HCT116 (cell line): ENCODE data around the gene ANAPC4. TPM values are rescaled to one million over a fixed set of nuclear protein-coding genes. Genes with fewer than 3 reads are reported as not detected.

Experiments
- ATAC-seq: fragments of 200-7000 bp; cut with Tn5 transposase; 2 replicates; pipeline ENCODE4 v1.9.1; 2020; ENCODE audit warnings: mild to moderate bottlenecking, moderate library complexity
- BruUV-seq: library from RNA; stranded (reverse); fragments of 400-500 nt; replicated peaks from 2 replicates; lab custom pipeline; 2021; lab: Mats Ljungman, UMichigan
- CTCF ChIA-PET: fragments of 300-600 bp; sonication (Branson Sonifier 250); formaldehyde crosslinking; loops from one replicate; lab custom pipeline; 2021; ENCODE audit warnings: antibody characterized with exemption; lab: Charles Lee
- POLR2A ChIA-PET: fragments of 300-600, 350-600 bp; sonication (Branson Sonifier 250); formaldehyde crosslinking; loops from one replicate; lab custom pipeline; 2021; ENCODE audit warnings: antibody characterized with exemption; lab: Charles Lee
- RAD21 ChIA-PET, 2 experiments: fragments of 300-600 bp; sonication (Branson Sonifier 250); formaldehyde crosslinking; loops; one replicate each; lab custom pipeline; 2023; ENCODE audit warnings: low total read pairs in 2 of 2; ENCODE audit not compliant: uncharacterized antibody in 2 of 2, unreplicated experiment in 2 of 2, low non-redundant PET in 1 of 2; lab: Charles Lee
- DNase-seq: peaks from one replicate; pipeline ENCODE4 v3.0.0-alpha.2; 2010; ENCODE audit warnings: low read depth, low spot score
- H2AFZ ChIP-seq: fragments of 200-600 bp; shearing (Covaris generic), sonication (generic); 2 replicates; pipeline ENCODE4 v1.6.1; 2017; ENCODE audit warnings: low read depth, mixed run types, mixed read lengths, antibody characterized with exemption, low read length; ENCODE audit not compliant: poor library complexity, severe bottlenecking
- H3K27ac ChIP-seq: 2 replicates; pipeline ENCODE4 v1.5.1; 2012; ENCODE audit warnings: low read depth, low read length
- H3K27me3 ChIP-seq: fragments of 200-600 bp; sonication (generic); 2 replicates; pipeline ENCODE4 v1.6.1; 2016; ENCODE audit warnings: mixed run types, low read length, mixed read lengths; ENCODE audit not compliant: insufficient read depth
- H3K36me3 ChIP-seq, 2 experiments: fragments of 200-500 bp in 1 of 2; fragments of 200-600 bp in 1 of 2; sonication (Bioruptor generic) in 1 of 2; sonication (generic) in 1 of 2; 2 replicates each; pipeline versions ENCODE4 v1.5.1 to v1.6.1; 2014 to 2016; ENCODE audit warnings: low read length in 2 of 2, inconsistent platforms in 1 of 2, mixed read lengths in 1 of 2, mixed run types in 1 of 2; ENCODE audit not compliant: insufficient read depth in 2 of 2, control insufficient read depth in 1 of 2
- H3K4me1 ChIP-seq, 2 experiments: fragments of 200-600 bp in 1 of 2; sonication (generic) in 1 of 2; 2 replicates each; pipeline versions ENCODE4 v1.5.1 to v1.6.1; 2012 to 2017; ENCODE audit warnings: low read length in 2 of 2, inconsistent platforms in 1 of 2, mild to moderate bottlenecking in 1 of 2, mixed read lengths in 1 of 2, mixed run types in 1 of 2, moderate library complexity in 1 of 2; ENCODE audit not compliant: insufficient read depth in 2 of 2, control insufficient read depth in 1 of 2
- H3K4me2 ChIP-seq: fragments of 200-600 bp; sonication (generic); 2 replicates; pipeline ENCODE4 v1.6.1; 2017; ENCODE audit warnings: mixed run types, low read length, mixed read lengths
- H3K4me3 ChIP-seq, 2 experiments: fragments of 200-600 bp in 1 of 2; sonication (generic) in 1 of 2; replicated peaks in 1 of 2; 2 replicates each; pipeline ENCODE4 v1.5.1; 2011 to 2016; ENCODE audit warnings: low read length in 2 of 2, control low read depth in 1 of 2, low read depth in 1 of 2, mild to moderate bottlenecking in 1 of 2, mixed read lengths in 1 of 2, mixed run types in 1 of 2
- H3K79me2 ChIP-seq: fragments of 200-600 bp; sonication (generic); 2 replicates; pipeline ENCODE4 v1.6.1; 2017; ENCODE audit warnings: mild to moderate bottlenecking, mixed run types, low read length, moderate library complexity, mixed read lengths; ENCODE audit not compliant: insufficient read depth
- H3K9ac ChIP-seq: fragments of 200-600 bp; sonication (generic); 2 replicates; pipeline ENCODE4 v1.6.1; 2016; ENCODE audit warnings: low read length, mixed read lengths
- H3K9me2 ChIP-seq: fragments of 200-600 bp; sonication (generic), shearing (Covaris generic); 2 replicates; pipeline ENCODE4 v1.6.1; 2017; ENCODE audit warnings: mixed run types, mild to moderate bottlenecking, moderate library complexity; ENCODE audit not compliant: insufficient read depth
- H3K9me3 ChIP-seq, 2 experiments: fragments of 200-500 bp in 1 of 2; fragments of 200-600 bp in 1 of 2; sonication (Bioruptor generic) in 1 of 2; sonication (generic) in 1 of 2; 2 replicates each; pipeline ENCODE4 v1.6.1; 2014 to 2017; ENCODE audit warnings: low read length in 2 of 2, mixed read lengths in 2 of 2, inconsistent platforms in 1 of 2, low read depth in 1 of 2, mild to moderate bottlenecking in 1 of 2, mixed run types in 1 of 2, moderate library complexity in 1 of 2; ENCODE audit not compliant: control insufficient read depth in 1 of 2, insufficient read depth in 1 of 2
- H4K20me1 ChIP-seq: fragments of 200-600 bp; sonication (generic), shearing (Covaris generic); 2 replicates; pipeline ENCODE4 v1.6.1; 2017; ENCODE audit warnings: mixed run types, mild to moderate bottlenecking, moderate library complexity; ENCODE audit not compliant: insufficient read depth
- CBX3 ChIP-seq: IDR thresholded peaks from 2 replicates; pipeline ENCODE4 v1.6.1; 2012; ENCODE audit warnings: low read depth
- CEBPB ChIP-seq: IDR thresholded peaks from 2 replicates; pipeline ENCODE4 v1.6.1; 2012; ENCODE audit warnings: low read depth
- EGR1 ChIP-seq: IDR thresholded peaks from 2 replicates; pipeline ENCODE4 v1.6.1; 2012; ENCODE audit warnings: low read depth
- ELF1 ChIP-seq: IDR thresholded peaks from 2 replicates; pipeline ENCODE4 v1.6.1; 2012; ENCODE audit warnings: low read depth, borderline replicate concordance
- EZH2 ChIP-seq: fragments of 200-600 bp; sonication (generic); IDR thresholded peaks from 2 replicates; pipeline ENCODE4 v1.6.1; 2017; ENCODE audit warnings: antibody characterized with exemption, mixed run types
- EZH2phosphoT487 ChIP-seq: fragments of 200-600 bp; IDR thresholded peaks from 2 replicates; pipeline ENCODE4 v1.6.1; 2018; ENCODE audit warnings: antibody characterized with exemption, borderline replicate concordance
- FOSL1 ChIP-seq: IDR thresholded peaks from 2 replicates; pipeline ENCODE4 v1.6.1; 2012; ENCODE audit warnings: low read depth
- JUND ChIP-seq: IDR thresholded peaks from 2 replicates; pipeline ENCODE4 v1.6.1; 2012
- POLR2A ChIP-seq: IDR thresholded peaks from 2 replicates; pipeline ENCODE4 v1.7.0; 2011; ENCODE audit warnings: borderline replicate concordance; ENCODE audit not compliant: insufficient read depth, insufficient read length; ENCODE audit errors: extremely low read depth
- POLR2AphosphoS5 ChIP-seq: IDR thresholded peaks from 2 replicates; pipeline ENCODE4 v1.6.1; 2011; ENCODE audit warnings: mild to moderate bottlenecking, low read depth, low read length, moderate library complexity
- RAD21 ChIP-seq: IDR thresholded peaks from 2 replicates; pipeline ENCODE4 v1.6.1; 2012; ENCODE audit warnings: low read depth, mild to moderate bottlenecking
- SIN3A ChIP-seq: IDR thresholded peaks from 2 replicates; pipeline ENCODE4 v1.6.1; 2012; ENCODE audit warnings: low read depth
- SP1 ChIP-seq: IDR thresholded peaks from 2 replicates; pipeline ENCODE4 v1.6.1; 2012; ENCODE audit warnings: low read depth
- TCF7L2 ChIP-seq: IDR thresholded peaks from 2 replicates; pipeline ENCODE4 v1.7.0; 2011; ENCODE audit warnings: borderline replicate concordance, inconsistent platforms; ENCODE audit not compliant: insufficient read depth, insufficient read length; ENCODE audit errors: extremely low read depth
- ZBTB33 ChIP-seq: IDR thresholded peaks from 2 replicates; pipeline ENCODE4 v1.6.1; 2011; ENCODE audit warnings: mild to moderate bottlenecking, low read length, moderate library complexity; ENCODE audit not compliant: insufficient replicate concordance; ENCODE audit errors: extremely low read depth
- ZFX ChIP-seq: fragments of 450-650 bp; IDR thresholded peaks from 2 replicates; pipeline ENCODE4 v1.6.1; 2017
- ZNF274 ChIP-seq: fragments of 200-500 bp; sonication (Bioruptor generic); IDR thresholded peaks from 2 replicates; pipeline ENCODE4 v1.6.1; 2014; ENCODE audit warnings: mild to moderate bottlenecking, low read depth, low read length, inconsistent platforms
- intact Hi-C: fragments of 100-400 bp; cut with micrococcal nuclease; formaldehyde crosslinking; loops from 2 replicates; pipeline ENCODE4 v1.10.0; 2022
- total RNA-seq: library from RNA; stranded (reverse); gene quantifications from one replicate; pipeline ENCODE4 v1.2.1, GENCODE V29; 2021; ENCODE audit not compliant: unreplicated experiment
- TF ChIP-seq, protein P1 (sequence below): IDR thresholded peaks from 2 replicates; pipeline ENCODE4 v1.6.1; 2012; ENCODE audit warnings: low read depth
- TF ChIP-seq, protein P2 (sequence below): IDR thresholded peaks from 2 replicates; pipeline ENCODE4 v1.6.1; 2012
- TF ChIP-seq, protein P3 (sequence below), 3 experiments: fragments of 200-600 bp in 1 of 3; sonication (generic) in 1 of 3; IDR thresholded peaks in 2 of 3; conservative IDR thresholded peaks in 1 of 3; 2 replicates each; pipeline ENCODE4 v1.5.1; 2012 to 2017; ENCODE audit warnings: low read depth in 2 of 3, low read length in 2 of 3, antibody characterized with exemption in 1 of 3, borderline replicate concordance in 1 of 3, control low read depth in 1 of 3, mild to moderate bottlenecking in 1 of 3, mixed read lengths in 1 of 3, mixed run types in 1 of 3, moderate library complexity in 1 of 3; ENCODE audit not compliant: insufficient read depth in 1 of 3

The ANAPC4 gene
- total RNA-seq, 1 experiment from 2014 or later = 29.2 TPM

DNA sequence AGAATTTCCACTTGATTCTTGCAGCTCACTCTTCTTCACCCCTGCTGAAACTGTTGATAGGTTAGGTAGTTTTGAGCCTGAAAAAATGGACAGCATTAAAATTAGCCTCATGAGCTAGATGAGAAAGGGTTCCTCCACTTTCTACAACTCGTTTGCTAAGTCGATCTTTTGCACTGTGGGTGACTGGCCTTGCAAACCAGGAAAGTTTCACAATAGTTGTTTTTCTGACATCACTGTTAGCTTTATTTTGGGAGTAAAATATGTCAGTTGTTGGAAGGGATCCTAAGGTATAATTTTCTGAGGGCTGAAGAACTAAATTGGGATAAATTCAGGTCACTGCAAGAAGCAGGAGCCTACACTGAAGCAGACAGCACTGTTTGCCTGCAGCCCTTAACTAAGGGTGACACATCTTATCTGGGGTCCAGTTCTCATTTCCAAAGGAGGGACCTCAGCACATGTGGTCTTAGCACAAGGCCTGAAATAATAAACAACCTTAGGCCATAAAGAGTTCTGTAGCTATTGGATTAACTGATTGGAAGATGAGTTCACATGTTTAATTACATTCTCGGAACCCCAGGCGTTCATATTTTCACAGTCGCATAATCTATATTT lies 29.1 kb downstream of the ANAPC4 start:
- no peak overlapping the region for H3K4me3 ChIP-seq
- H3K4me1 ChIP-seq = no peaks in the 10 kb centered on the region
- CTCF ChIA-PET = no interaction called here
- no TSS peak for BruUV-seq
- no peaks in the 10 kb centered on the region for H3K27me3 ChIP-seq
- no peak overlapping the region for H3K27ac ChIP-seq
- intact Hi-C loops = no loop called here
- TF ChIP-seq EZH2phosphoT487 = no peak
- TF ChIP-seq EZH2 = no peak
- TF ChIP-seq ZNF274 = no peak
- no peak for TF ChIP-seq FOSL1
- TF ChIP-seq TCF7L2 = no peak
- no peak for TF ChIP-seq CEBPB
- TF ChIP-seq SIN3A = no peak
- no peak for TF ChIP-seq RAD21
- TF ChIP-seq, protein P1, sequence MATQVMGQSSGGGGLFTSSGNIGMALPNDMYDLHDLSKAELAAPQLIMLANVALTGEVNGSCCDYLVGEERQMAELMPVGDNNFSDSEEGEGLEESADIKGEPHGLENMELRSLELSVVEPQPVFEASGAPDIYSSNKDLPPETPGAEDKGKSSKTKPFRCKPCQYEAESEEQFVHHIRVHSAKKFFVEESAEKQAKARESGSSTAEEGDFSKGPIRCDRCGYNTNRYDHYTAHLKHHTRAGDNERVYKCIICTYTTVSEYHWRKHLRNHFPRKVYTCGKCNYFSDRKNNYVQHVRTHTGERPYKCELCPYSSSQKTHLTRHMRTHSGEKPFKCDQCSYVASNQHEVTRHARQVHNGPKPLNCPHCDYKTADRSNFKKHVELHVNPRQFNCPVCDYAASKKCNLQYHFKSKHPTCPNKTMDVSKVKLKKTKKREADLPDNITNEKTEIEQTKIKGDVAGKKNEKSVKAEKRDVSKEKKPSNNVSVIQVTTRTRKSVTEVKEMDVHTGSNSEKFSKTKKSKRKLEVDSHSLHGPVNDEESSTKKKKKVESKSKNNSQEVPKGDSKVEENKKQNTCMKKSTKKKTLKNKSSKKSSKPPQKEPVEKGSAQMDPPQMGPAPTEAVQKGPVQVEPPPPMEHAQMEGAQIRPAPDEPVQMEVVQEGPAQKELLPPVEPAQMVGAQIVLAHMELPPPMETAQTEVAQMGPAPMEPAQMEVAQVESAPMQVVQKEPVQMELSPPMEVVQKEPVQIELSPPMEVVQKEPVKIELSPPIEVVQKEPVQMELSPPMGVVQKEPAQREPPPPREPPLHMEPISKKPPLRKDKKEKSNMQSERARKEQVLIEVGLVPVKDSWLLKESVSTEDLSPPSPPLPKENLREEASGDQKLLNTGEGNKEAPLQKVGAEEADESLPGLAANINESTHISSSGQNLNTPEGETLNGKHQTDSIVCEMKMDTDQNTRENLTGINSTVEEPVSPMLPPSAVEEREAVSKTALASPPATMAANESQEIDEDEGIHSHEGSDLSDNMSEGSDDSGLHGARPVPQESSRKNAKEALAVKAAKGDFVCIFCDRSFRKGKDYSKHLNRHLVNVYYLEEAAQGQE = no peak
- TF ChIP-seq POLR2A = no peak
- TF ChIP-seq EGR1 = no peak
- TF ChIP-seq, protein P2, sequence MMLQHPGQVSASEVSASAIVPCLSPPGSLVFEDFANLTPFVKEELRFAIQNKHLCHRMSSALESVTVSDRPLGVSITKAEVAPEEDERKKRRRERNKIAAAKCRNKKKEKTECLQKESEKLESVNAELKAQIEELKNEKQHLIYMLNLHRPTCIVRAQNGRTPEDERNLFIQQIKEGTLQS = no peak
- TF ChIP-seq ZFX = no peak
- no peak for TF ChIP-seq ZBTB33
- no peak for TF ChIP-seq ELF1
- TF ChIP-seq, protein P3, sequence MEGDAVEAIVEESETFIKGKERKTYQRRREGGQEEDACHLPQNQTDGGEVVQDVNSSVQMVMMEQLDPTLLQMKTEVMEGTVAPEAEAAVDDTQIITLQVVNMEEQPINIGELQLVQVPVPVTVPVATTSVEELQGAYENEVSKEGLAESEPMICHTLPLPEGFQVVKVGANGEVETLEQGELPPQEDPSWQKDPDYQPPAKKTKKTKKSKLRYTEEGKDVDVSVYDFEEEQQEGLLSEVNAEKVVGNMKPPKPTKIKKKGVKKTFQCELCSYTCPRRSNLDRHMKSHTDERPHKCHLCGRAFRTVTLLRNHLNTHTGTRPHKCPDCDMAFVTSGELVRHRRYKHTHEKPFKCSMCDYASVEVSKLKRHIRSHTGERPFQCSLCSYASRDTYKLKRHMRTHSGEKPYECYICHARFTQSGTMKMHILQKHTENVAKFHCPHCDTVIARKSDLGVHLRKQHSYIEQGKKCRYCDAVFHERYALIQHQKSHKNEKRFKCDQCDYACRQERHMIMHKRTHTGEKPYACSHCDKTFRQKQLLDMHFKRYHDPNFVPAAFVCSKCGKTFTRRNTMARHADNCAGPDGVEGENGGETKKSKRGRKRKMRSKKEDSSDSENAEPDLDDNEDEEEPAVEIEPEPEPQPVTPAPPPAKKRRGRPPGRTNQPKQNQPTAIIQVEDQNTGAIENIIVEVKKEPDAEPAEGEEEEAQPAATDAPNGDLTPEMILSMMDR (IDR thresholded peaks at IDR 0.05 in 2 of 3, conservative IDR thresholded peaks at IDR 0.05 in 1 of 3; ENCODE audit: borderline replicate concordance in 1 of 3, insufficient read depth in 1 of 3, low read depth in 2 of 3, low read length in 2 of 3) = no peak
- TF ChIP-seq POLR2AphosphoS5 = no peak
- TF ChIP-seq SP1 = no peak
- no peak for TF ChIP-seq CBX3
- TF ChIP-seq JUND = no peak
- ATAC-seq (no peak), DNase-seq (no peak)
- no peak overlapping the region for H2AFZ ChIP-seq
- peaks cover 24 to 31% of the 10 kb centered on the region in 2 experiments; a peak in 3 of 4 replicates for H3K36me3 ChIP-seq
- H3K4me2 ChIP-seq = no peak overlapping the region
- no peaks in the 10 kb centered on the region for H4K20me1 ChIP-seq
- no peak overlapping the region for H3K9ac ChIP-seq
- RAD21 ChIA-PET = no interaction called here
- POLR2A ChIA-PET = no interaction called here
- H3K9me3 ChIP-seq = no peaks in the 10 kb centered on the region
- no peaks in the 10 kb centered on the region for H3K79me2 ChIP-seq
- no peaks in the 10 kb centered on the region for H3K9me2 ChIP-seq
